ENCODE results near the gene ZNF423.

ZNF423 gene

GRCh38 chr16:49483651-49484450 is 372.1 kb downstream of the ZNF423 start:
- no peak for DNase-seq

DNA sequence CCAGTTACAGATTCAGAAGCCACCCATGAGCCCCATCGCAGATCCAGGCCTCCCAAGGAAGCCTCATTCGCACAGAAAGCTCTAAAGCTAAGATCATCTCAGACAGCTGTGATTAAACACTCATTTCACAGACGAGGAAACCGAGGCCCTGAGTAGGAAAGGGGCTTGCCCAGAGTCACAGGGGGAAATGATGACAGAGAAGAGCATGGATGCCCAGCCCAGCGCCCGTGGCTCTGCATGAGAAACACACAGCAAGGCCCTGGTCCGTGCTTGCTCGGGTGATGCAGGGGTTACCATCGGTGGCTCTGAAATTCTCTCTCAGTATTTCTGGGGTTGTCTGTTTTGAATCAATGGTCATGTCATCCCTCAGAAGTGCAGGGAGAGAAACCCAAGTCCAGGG is 372.7 kb downstream of the ZNF423 start:
- no peak for DNase-seq

GRCh38 chr16:49482690-49483089 is 373.2 kb downstream of the ZNF423 start:
- no peak for DNase-seq

- DNase-seq: no peak
Measured at GRCh38 chr16:49478616-49479015, 377.3 kb downstream of the ZNF423 start.

DNA sequence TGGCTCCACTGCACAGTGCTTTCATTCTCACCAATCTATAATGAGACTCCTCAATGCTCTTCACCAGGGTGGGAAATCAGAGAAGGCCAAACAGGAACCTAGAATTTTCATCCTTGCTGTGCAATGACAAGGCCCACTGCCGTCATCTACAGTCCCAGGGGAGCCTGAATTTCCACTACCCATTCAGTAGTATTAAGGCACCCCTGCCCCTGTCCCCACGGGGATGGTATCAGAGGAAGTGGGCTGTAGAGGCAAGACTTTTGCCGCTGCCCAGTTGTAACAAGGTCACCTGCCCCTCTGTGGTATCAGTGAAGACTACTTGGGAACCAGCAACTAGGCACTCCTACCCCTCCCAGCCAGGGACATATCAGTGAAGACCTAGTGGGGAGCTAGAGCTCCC is 377.8 kb downstream of the ZNF423 start:
- DNase-seq: no peak

DNA sequence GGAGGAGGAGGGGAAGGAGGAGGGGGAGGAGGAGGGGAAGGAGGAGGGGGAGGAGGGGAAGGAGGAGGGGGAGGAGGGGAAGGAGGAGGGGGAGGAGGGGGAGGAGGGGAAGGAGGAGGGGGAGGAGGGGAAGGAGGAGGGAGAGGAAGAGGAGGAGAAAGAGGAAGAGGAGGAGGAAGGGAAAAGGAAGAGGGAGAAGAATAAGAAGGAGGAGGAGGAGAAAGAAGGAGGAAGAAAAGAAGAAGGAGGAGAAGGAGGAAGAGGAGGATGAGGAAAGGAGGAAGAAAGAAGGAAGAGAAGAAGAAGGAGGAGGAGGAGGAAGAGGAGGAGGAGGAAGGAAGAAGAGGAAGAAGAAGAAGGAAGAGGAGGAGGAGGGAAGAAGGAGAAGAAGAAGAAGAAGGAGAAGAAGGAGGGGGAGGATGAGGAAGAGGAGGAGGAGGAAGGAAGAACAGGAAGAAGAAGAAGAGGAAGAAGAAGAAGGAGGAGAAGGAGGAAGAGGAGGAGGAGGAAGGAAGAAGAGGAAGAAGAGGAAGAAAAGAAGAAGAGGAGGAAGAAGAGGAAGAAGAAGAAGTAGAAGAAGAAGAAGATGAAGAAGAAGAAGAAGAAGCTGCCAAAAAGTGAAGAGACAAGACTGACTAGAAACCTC is 378.5 kb downstream of the ZNF423 start:
- DNase-seq: no peak

DNA sequence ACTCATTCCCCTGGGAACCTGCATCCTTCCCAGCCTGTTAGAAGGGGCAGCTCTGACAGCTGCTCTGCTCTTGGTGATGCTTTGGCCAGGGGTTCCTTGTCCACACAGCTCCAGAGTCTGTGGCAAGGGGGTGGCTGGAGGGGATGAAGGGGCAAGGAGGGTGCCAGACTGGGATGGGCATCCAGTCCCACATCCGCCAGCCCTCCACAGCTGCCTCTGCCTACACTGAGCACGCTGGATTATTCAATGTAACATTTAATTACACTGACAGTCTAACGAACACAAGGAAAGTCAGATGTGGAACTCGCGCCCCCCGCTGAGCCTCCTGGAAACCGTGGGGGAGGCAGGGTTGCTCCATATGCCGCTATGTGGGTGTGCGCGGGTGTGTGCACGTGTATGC is 381.2 kb downstream of the ZNF423 start:
- DNase-seq: no peak

GRCh38 chr16:49473773-49474172 is 382.1 kb downstream of the ZNF423 start:
- no peak for DNase-seq

DNA sequence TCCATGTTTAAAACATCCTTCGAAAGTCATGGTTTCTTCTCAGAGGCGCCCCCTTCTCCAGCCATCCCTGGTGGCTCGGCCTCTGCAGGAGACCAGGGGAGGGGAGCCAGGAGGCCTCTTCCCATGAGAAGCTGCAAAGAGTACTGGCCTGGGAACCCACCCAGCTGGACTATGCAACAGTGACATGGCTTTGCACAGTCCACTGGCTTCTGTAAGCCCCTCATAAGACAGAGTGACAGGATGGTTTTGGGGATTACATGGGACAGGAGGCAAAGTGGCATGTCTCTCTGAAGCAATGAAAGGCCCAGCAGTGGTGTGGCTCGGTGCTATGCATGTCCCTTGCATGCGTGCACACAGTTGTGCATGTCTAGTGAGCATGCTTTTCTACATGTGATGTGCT is 382.8 kb downstream of the ZNF423 start:
- DNase-seq: no peak

- DNase-seq: no peak
Measured at GRCh38 chr16:49472598-49472997, 383.3 kb downstream of the ZNF423 start.

- no peak for DNase-seq
Measured at GRCh38 chr16:49471038-49471727, 384.7 kb downstream of the ZNF423 start.

DNA sequence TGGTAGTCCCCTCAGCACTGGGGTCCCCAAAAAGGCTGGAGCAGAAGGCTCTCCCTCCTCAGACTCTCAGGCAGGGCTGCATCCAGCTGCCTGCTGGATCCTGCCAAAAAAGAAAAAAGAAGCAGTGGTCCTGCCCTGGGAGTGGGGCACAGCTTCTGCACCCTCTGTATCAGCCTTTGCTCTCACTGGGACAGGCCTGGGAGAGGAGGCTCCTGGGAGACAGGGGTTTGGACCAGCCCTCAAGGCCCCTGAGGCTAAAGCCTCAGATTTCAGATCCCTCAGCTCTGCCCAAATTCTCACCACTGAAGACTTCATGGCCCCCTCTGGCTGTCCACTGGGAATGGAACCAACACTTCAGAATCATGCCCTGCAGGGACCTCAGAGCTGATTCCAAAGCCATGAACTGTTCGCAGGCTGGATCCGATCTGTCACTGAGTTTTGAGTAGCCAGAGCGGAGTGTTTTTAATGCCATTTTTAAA is 385.4 kb downstream of the ZNF423 start:
- DNase-seq: no peak

DNA sequence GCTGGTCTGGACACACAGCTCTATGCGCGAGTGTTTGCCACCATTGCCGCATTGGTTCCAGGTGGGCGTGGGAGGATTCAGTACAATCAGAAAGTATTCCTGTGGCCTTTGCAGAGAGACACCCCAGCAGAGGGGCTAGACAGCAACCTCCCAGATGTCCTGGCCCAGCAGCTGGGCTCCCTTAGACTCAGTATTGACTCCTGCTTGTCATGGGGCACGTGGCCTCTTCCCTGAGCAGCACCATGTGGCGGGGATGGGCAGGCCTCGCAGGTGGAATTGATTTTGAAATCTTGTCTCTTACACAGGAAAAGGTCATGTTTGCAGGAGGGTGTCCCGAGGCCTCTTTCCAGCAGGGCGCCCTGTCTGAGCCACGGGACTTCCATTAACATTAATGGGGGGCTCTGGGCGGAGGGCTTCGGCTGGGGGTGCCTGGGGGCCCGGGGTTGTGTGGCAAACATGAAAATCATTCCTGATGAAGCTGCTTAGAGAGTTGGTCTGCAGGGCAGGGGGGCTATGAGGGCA is 385.9 kb downstream of the ZNF423 start:
- no peak for DNase-seq

DNA sequence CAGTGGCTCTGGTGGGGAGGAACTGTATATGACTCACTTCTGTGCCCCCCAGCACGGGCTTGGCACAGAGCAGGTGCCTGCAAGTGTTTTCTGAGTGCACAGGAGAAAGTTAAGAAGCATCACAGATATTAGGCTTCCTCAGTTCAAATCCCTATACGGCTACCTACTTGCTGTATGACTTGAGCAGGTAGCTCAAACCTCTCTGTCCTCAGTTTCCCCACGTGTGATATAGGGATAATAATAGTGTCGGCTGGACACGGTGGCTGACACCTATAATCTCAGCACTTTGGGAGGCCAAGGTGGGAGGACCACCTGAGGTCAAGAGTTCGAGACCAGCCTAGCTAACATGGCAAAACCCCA is 386.6 kb downstream of the ZNF423 start:
- DNase-seq: no peak

GRCh38 chr16:49468611-49469310 is 387.2 kb downstream of the ZNF423 start:
- DNase-seq: no peak

DNA sequence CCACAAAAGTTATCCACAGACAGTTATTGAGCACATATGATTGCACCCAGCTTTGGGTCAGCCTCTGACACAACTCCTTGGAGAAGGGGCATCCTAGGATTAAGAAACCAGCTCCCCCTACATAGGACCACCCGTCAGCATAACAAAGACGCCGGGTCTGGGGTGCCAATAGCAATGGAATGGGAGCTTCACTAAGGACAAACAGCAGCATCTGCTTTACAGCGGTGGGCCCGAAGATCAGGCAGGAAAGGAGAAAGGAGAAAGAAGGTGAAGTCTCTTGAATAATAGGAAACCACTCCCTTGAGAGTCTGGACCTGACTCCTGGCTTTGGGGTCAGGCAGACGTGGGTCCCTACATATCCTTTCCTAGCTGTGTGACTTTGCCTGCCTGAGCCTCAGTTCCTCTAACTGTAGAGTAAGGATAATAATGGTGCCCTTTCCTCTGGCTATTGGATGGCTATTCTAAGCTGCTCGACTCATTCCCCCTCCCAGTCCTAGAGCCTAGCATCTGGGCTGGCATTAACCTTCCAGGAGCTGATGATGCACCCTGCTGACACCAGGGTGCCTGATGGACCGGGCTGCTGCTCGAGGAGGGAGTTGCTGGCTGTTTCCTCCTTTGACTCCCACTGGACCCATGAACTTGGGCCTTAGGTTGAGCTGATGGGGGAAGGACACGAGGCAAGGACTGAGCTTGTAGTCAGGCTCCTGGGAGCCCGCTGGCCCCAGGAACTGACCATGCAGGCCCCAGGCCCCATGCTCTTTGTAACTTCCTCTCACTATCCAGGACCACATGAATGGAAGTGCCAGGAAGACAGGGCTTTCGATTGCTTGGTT is 388.2 kb downstream of the ZNF423 start:
- no peak for DNase-seq

- DNase-seq: no peak
Measured at GRCh38 chr16:49466881-49467280, 389.0 kb downstream of the ZNF423 start.

DNA sequence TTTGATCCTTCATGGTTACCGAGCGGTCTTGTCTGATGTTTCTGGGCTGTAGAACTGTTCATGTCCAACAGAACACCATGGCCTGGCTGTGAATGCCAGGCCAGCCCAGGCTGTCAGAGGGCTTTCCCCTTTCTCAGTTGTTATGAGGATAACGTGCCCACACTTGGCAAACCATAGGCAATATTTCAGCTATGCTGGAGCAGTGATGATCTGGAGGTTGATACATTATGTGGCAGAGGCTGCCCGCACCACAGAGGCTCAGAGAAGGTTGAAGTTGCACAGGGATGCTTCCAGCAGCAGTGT is 389.4 kb downstream of the ZNF423 start:
- no peak for DNase-seq

DNA sequence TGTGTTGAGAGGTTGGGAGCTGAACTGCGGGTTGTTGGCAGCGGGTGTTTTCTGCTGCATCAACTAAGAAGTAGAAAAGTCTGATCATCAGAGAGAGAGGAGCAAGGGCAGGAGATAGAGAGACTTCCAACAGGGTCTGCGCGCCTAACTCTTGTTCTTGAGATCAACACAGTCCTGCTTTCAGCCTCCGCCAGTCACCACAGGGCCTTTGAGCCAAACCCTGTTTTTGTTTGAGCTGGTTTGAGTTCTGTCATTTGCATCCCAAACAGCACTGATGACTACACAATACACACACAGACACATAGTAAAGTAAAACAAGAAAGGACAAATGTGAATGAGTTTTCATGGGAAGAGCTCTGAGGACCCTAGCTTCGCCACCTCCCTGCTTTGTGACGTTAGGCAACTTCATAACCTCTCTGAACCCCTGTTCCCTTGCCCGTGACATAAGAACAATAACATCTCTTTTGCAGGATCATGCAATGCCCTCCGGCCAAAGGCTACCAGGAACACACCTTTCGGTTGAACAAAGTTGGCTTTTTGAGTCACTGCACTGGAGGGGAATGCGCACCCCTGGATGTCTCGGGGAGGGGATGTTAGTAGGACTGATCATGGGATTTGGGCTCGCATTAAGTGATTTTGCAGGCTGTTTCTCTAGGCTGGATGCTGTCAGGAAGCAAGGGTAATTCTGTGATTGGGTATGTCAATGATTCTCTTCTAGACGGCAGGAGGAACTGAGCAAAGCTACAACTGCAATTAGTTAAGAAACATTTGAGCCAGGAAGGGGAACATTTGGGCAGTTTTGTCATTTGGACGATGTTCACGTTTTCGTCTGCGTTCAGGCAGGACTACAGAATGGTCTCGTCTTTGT is 390.0 kb downstream of the ZNF423 start:
- no peak for DNase-seq

DNA sequence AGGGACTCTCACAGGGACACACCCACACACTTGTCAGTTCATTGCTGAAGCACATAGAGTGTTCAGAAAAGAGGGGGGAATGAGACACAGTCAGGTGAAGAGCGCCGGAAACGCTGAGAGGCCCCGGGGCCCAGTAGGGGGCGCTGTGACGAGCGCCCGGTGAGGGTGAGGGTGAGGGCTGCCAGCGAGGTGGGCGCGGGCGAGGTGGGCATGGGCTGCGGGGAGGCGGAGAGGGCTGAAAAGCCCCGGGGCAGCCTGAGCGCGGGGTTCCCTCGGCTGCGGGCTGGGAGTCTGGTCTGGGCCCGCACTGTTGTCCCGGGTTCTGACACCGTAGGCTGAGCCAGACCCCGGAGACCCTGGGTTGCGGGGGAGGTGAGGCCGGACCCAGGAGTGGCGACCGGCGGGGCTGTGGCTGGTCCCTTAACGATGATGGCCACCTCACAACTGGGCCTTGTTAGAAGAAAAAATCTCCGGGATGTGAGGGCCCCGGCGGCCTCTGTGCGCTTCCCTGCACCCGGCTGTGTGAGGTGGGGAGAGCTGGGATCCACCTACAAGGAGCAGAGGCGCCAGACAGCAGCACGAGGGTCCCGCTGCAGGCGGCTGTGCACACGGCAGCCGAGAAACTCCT is 390.9 kb downstream of the ZNF423 start:
- DNase-seq: no peak

DNA sequence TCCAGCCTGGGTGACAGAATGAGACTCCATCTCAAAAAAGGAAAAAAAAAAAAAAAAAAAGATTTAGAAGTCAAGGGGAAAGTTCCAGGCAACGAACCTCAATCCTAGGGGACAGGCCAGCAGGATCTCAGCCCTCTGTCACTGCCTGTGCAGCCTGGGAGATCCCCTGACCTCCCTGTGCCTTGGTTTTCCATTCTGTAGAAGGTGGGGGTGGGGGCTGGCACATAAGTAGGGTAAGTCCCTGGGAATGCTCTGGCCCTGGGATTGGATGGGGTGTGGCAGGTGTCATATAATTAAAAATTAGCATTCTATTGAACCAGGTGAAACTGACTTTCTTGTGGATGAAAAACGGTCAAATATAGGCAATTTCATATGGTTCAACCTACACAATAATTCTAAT is 391.8 kb downstream of the ZNF423 start:
- no peak for DNase-seq

All from DMS79 (cell line).